Neural progenitor cell (in vitro differentiated cells): Measurements from ENCODE around the gene NCAM1. TPM values are rescaled to one million over a fixed set of nuclear protein-coding genes. Genes with fewer than 3 reads are reported as not detected.
"Not testable (repeated sequence)": the region's sequence is repeated elsewhere in the genome, so short reads cannot be mapped to it uniquely, and the experiment has no call there.

Experiments
- DNase-seq: peaks from one replicate; pipeline ENCODE4 v3.0.0-alpha.2; 2016; ENCODE audit warnings: low spot score
- H2AFZ ChIP-seq: fragments of 200-600 bp; sonication (generic); replicated peaks from 2 replicates; pipeline ENCODE4 v1.6.1; 2016; ENCODE audit warnings: antibody characterized with exemption
- H3F3A ChIP-seq: fragments of 200-600 bp; sonication (generic); 2 replicates; pipeline ENCODE4 v1.6.1; 2016; ENCODE audit warnings: antibody characterized with exemption, low read depth
- H3K27ac ChIP-seq: fragments of 200-600 bp; sonication (generic); 2 replicates; pipeline ENCODE4 v1.5.1; 2016; ENCODE audit warnings: mild to moderate bottlenecking
- H3K27me3 ChIP-seq: fragments of 200-600 bp; sonication (generic); 2 replicates; pipeline ENCODE4 v1.6.1; 2016; ENCODE audit warnings: mild to moderate bottlenecking, moderate library complexity
- H3K36me3 ChIP-seq: fragments of 200-600 bp; sonication (generic); 2 replicates; pipeline ENCODE4 v1.5.1; 2016
- H3K4me1 ChIP-seq: fragments of 200-600 bp; sonication (generic); 2 replicates; pipeline ENCODE4 v1.6.1; 2016; ENCODE audit warnings: mixed run types
- H3K4me2 ChIP-seq: fragments of 200-600 bp; sonication (generic); 2 replicates; pipeline ENCODE4 v1.6.1; 2016
- H3K4me3 ChIP-seq: fragments of 200-600 bp; sonication (generic); 2 replicates; pipeline ENCODE4 v1.5.1; 2016
- H3K79me2 ChIP-seq: fragments of 200-600 bp; sonication (generic); 2 replicates; pipeline ENCODE4 v1.6.1; 2016; ENCODE audit warnings: low read depth
- H3K9ac ChIP-seq: fragments of 200-600 bp; sonication (generic); 2 replicates; pipeline ENCODE4 v1.6.1; 2016
- H3K9me3 ChIP-seq: fragments of 200-600 bp; sonication (generic); 2 replicates; pipeline ENCODE4 v1.5.1; 2016; ENCODE audit warnings: low read depth
- H4K20me1 ChIP-seq: fragments of 200-600 bp; sonication (generic); 2 replicates; pipeline ENCODE4 v1.6.1; 2016; ENCODE audit warnings: low read depth
- H3K27ac Mint-ChIP-seq: 3 replicates; pipeline ENCODE4 v1.8.0; 2021; ENCODE audit warnings: mixed read lengths
- H3K27me3 Mint-ChIP-seq: 2 replicates; pipeline ENCODE4 v1.8.0; 2022; ENCODE audit warnings: low read depth, mild to moderate bottlenecking, inconsistent platforms, moderate library complexity, mixed read lengths; ENCODE audit not compliant: insufficient read depth
- H3K36me3 Mint-ChIP-seq: 3 replicates; pipeline ENCODE4 v1.8.0; 2021; ENCODE audit warnings: mixed read lengths
- H3K4me1 Mint-ChIP-seq: 3 replicates; pipeline ENCODE4 v1.8.0; 2021; ENCODE audit warnings: mixed read lengths
- H3K4me3 Mint-ChIP-seq: 3 replicates; pipeline ENCODE4 v1.8.0; 2021; ENCODE audit warnings: mild to moderate bottlenecking, moderate library complexity, mixed read lengths
- H3K9me3 Mint-ChIP-seq: 3 replicates; pipeline ENCODE4 v1.8.0; 2020; ENCODE audit warnings: mixed read lengths
- CTCF ChIP-seq: fragments of 200-600 bp; sonication (generic); IDR thresholded peaks from 2 replicates; pipeline ENCODE4 v1.5.1; 2017; ENCODE audit warnings: antibody characterized with exemption, mild to moderate bottlenecking
- EZH2 ChIP-seq: fragments of 200-600 bp; sonication (generic); IDR thresholded peaks from 2 replicates; pipeline ENCODE4 v1.6.1; 2017; ENCODE audit warnings: antibody characterized with exemption, mild to moderate bottlenecking, moderate library complexity
- EZH2phosphoT487 ChIP-seq: fragments of 200-600 bp; sonication (generic); IDR thresholded peaks from 2 replicates; pipeline ENCODE4 v1.6.1; 2017; ENCODE audit warnings: antibody characterized with exemption
- total RNA-seq: library from RNA; depleted of rRNA; stranded (reverse); fragments of >200 nt; gene quantifications from 2 replicates; pipeline ENCODE4 v1.2.3, GENCODE V29; 2015; ENCODE audit warnings: low replicate concordance

The NCAM1 gene
- total RNA-seq, 1 donor from 2014 or later: 17.5 TPM

- TF ChIP-seq CTCF (no peak), EZH2 (no peak), EZH2phosphoT487 (no peak)
- no peak overlapping the region for H3K27ac Mint-ChIP-seq
- Histone ChIP-seq H3K9ac (no peak overlapping the region), H3K79me2 (no peaks in the 10 kb centered on the region), H3K4me2 (no peak overlapping the region), H3K27me3 (no peaks in the 10 kb centered on the region), H3K4me3 (no peak overlapping the region), H4K20me1 (no peaks in the 10 kb centered on the region), H3K27ac (no peak overlapping the region), H3K36me3 (no peaks in the 10 kb centered on the region), H2AFZ (peak overlapping the region; percentile 5), H3K4me1 (peaks cover 9% of the 10 kb centered on the region), H3K9me3 (no peaks in the 10 kb centered on the region), H3F3A (no peaks in the 10 kb centered on the region)
- H3K4me1 Mint-ChIP-seq: peaks cover 5% of the 10 kb centered on the region
- no peak for DNase-seq
- H3K27me3 Mint-ChIP-seq: no peaks in the 10 kb centered on the region
- H3K36me3 Mint-ChIP-seq: no peaks in the 10 kb centered on the region
- H3K9me3 Mint-ChIP-seq: no peaks in the 10 kb centered on the region
- no peak overlapping the region for H3K4me3 Mint-ChIP-seq
Measured at GRCh38 chr11:113296447-113297205, 335.4 kb downstream of the NCAM1 start.

GRCh38 chr11:113298496-113298895 lies 337.3 kb downstream of the NCAM1 start:
- H3K4me1 Mint-ChIP-seq, H3K9ac ChIP-seq, H3K79me2 ChIP-seq, H2AFZ ChIP-seq, H3K36me3 Mint-ChIP-seq, DNase-seq, H3K27ac ChIP-seq, H3K4me1 ChIP-seq, H3K36me3 ChIP-seq, H4K20me1 ChIP-seq, H3K4me2 ChIP-seq, H3K9me3 Mint-ChIP-seq, H3K4me3 Mint-ChIP-seq, H3K27ac Mint-ChIP-seq, H3K9me3 ChIP-seq, H3K27me3 Mint-ChIP-seq, H3F3A ChIP-seq, H3K27me3 ChIP-seq, H3K4me3 ChIP-seq: not testable (repeated sequence)

- Histone ChIP-seq H3K9me3 (no peaks in the 10 kb centered on the region), H3K27ac (no peak overlapping the region), H4K20me1 (no peaks in the 10 kb centered on the region), H2AFZ (no peak overlapping the region), H3K4me2 (no peak overlapping the region), H3K9ac (no peak overlapping the region), H3F3A (no peaks in the 10 kb centered on the region), H3K4me3 (no peak overlapping the region), H3K27me3 (no peaks in the 10 kb centered on the region), H3K79me2 (no peaks in the 10 kb centered on the region), H3K4me1 (no peaks in the 10 kb centered on the region), H3K36me3 (no peaks in the 10 kb centered on the region)
- no peak for DNase-seq
- Mint-ChIP-seq H3K36me3 (no peaks in the 10 kb centered on the region), H3K27ac (no peak overlapping the region), H3K9me3 (no peaks in the 10 kb centered on the region), H3K4me3 (no peak overlapping the region), H3K27me3 (peaks cover 5% of the 10 kb centered on the region), H3K4me1 (no peaks in the 10 kb centered on the region)
- no peak for TF ChIP-seq EZH2phosphoT487
- TF ChIP-seq EZH2: no peak
- TF ChIP-seq CTCF: no peak
Measured at GRCh38 chr11:113304916-113305315, 343.7 kb downstream of the NCAM1 start.
